GM18502 (cell line): ENCODE data around the gene KRTAP5-8.
"Not testable (repeated sequence)": the region's sequence is repeated elsewhere in the genome, so short reads cannot be mapped to it uniquely, and the experiment has no call there.

Experiments
- ATAC-seq: cut with Tn5 transposase; IDR thresholded peaks from one replicate; pipeline ENCODE4 v1.9.1; 2021; ENCODE audit warnings: mild to moderate bottlenecking; ENCODE audit not compliant: unreplicated experiment, poor library complexity

The KRTAP5-8 gene

DNA sequence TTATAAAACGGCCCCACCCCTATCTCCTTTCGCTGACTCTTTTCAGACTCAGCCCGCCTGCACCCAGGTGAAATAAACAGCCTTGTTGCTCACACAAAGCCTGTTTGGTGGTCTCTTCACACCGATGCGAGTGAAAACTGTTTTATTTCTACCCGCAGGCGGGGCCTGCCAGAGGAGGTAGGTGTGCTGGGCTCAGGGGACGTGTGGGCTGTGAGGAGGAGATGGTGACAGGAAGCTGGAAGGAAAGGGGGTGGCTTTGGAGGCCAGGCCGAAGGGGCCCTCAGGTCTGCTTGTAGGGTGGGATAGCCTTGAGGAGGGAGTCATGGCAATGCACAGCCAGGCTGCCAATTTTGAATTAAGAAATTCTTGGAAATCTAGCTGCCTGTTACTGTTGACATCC is 32.0 kb upstream of the KRTAP5-8 start:
- ATAC-seq: no peak

- no peak for ATAC-seq
Measured at GRCh38 chr11:71507102-71507501, 30.7 kb upstream of the KRTAP5-8 start.

GRCh38 chr11:71518506-71519471 is 19.0 kb upstream of the KRTAP5-8 start:
- no peak for ATAC-seq

- ATAC-seq: no peak
Measured at GRCh38 chr11:71519546-71519945, 18.3 kb upstream of the KRTAP5-8 start.

GRCh38 chr11:71525188-71525937 is 12.5 kb upstream of the KRTAP5-8 start:
- ATAC-seq: no peak

GRCh38 chr11:71525938-71526495 is 11.8 kb upstream of the KRTAP5-8 start:
- ATAC-seq: no peak

DNA sequence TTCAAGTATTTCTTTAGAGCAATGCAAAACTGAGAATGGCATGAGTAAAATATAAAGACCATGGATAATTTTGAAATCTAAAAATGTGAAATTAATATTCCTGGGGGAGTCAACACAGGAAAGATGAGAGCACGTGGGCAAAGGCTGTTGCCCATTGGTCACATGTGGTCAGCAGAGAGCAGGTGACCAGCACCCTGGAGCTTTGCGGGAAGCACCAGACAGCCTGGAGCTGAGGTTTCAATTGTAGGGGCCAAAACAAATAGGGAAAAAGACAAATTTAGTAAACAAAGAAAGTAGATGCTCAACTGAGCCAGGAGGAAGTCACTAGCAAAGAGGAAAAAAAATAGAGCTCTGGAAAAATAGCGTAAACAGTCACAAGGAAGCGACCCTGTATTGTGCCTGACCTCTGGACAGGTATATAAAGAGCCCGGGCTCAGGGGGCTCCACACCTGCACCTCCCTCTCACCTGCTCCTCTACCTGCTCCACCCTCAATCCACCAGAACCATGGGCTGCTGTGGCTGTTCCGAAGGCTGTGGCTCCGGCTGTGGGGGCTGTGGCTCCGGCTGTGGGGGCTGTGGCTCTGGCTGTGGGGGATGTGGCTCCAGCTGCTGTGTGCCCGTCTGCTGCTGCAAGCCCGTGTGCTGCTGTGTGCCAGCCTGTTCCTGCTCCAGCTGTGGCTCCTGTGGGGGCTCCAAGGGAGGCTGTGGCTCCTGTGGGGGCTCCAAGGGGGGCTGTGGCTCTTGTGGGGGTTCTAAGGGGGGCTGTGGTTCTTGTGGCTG is 10.8 kb upstream of the KRTAP5-8 start, which contains the start of gene KRTAP5-7:
TSS of gene KRTAP5-7 (plus strand) at position 472 of the 780 bp plus-strand sequence. CDS start at position 506, 34 bp downstream.
- not testable (repeated sequence) for ATAC-seq

GRCh38 chr11:71527576-71528210 is 10.1 kb upstream of the KRTAP5-8 start:
- no peak for ATAC-seq

DNA sequence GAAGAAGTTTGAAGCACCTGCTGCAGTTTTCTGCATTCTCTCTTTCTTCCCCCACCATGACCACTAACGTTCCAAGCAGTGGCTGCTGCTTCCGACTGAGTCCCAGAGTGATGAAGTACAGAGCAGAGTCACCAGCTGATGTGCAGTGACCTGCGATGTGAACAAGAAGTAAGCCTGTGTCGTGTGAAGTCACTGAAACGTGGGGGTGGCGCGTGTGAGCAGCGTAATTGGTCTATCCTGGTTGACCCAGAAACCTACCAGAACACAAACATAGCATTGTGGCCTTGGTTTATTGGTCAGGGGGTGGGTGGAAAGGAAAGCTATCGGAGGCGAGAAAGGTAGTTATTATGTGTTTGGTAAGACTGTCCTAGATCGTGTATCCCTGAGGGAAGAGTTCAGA is 7.2 kb upstream of the KRTAP5-8 start:
- no peak for ATAC-seq

- no peak for ATAC-seq
Measured at GRCh38 chr11:71532036-71532610, 5.7 kb upstream of the KRTAP5-8 start.

- not testable (repeated sequence) for ATAC-seq
Measured at GRCh38 chr11:71534711-71535608, 2.9 kb upstream of the KRTAP5-8 start.

- no peak for ATAC-seq
Measured at GRCh38 chr11:71535825-71536224, 2.0 kb upstream of the KRTAP5-8 start.

- no peak for ATAC-seq
Measured at GRCh38 chr11:71537537-71537936, 288 bp upstream of the KRTAP5-8 start.

- ATAC-seq: no peak
Measured at GRCh38 chr11:71538666-71538990, 803 bp downstream of the KRTAP5-8 start.

DNA sequence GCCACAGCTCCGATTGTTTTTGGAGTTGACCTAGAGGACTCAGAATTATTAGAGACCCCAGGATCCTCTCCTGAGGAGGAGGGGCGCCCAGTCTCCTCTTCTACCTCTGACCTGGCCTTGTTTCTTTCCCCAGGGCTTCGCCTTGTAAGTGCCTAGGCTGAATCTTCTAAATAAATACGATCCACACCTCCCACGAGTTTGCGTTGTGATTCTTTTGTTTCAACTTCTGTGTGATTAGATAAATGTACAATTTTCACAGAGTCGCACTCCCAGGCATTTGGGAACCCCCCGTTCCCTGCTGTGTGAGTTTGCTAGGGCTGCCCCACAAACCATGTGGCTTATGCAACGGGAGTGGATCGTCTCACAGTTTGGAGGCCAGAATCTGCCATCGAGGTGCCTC is 1.2 kb downstream of the KRTAP5-8 start:
- ATAC-seq: no peak

DNA sequence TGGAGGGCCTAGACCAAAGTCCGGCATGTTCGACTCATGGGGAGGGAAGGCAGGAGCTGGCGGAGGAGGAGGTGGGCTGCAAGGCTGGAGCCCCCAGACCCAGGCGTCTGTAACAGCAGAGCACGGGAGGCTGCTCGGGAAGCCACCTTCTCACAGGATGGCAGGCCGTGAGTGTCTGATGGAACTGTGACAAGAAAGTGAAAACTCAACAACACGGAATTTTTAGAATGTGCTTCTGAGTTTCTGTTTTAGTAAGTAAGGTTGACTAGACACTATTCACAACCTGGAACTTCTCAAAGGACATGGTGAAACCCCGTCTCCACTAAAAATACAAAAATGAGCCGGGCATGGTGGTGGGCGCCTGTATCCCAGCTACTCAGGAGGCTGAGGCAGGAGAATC is 2.1 kb downstream of the KRTAP5-8 start:
- ATAC-seq: not testable (repeated sequence)

DNA sequence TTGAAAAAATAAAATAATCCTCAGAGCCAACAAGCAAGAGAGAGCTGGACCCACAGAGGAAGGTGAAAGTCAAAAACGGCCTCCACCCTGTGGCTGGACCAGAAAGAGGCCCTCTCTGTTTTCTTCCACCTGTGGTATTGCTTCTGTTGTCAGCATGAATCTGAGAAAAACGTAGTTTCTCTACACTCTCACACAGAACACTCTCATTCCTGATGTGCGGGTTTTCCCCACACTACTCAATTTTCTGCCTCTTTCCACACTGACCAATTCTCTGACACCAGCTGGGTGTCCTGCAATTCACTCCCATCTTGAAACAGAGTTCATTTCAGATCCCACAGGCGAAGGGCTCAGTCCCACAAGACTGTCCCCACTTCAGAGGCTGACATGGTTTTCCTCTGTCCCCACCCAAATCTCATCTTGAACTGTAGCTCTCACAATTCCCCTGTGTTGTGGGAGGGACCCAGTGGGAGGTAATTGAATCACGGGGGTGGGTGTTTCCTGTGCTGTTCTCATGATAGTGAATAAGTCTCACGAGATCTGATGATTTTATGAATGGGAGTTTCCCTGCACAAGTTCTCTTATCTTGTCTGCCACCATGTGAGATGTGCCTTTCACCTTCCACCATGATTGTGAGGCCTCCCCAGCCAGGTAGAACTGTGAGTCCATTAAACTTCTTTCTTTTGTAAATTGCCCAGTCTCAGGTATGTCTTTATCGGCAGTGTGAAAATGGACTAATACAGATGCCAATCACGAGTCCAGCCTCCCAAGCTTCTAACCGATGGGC is 2.9 kb downstream of the KRTAP5-8 start:
- peak; percentile 58 for ATAC-seq

DNA sequence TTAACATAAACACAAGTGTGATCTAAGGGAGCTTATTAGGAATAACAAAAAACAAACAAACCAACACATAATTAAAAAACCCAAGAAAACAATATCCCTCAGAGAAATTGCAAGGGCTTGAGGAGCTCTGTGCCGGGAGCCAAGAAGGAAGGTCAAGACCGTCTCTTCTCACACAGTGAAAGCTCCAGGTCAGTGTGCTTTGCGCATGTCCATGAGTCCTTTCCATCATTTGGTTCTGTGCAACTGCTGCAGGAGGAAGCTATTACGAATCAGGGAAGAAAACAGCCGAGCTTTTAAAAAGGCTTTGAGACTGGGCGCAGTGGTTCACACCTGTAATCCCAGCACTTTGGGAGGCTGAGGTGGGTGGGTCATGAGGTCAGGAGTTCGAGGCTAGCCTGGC is 4.6 kb downstream of the KRTAP5-8 start:
- no peak for ATAC-seq
